ENCODE measurements around the gene TSPAN8.
"Not testable (repeated sequence)": the region's sequence is repeated elsewhere in the genome, so short reads cannot be mapped to it uniquely, and the experiment has no call there.

TSPAN8 gene

DNA sequence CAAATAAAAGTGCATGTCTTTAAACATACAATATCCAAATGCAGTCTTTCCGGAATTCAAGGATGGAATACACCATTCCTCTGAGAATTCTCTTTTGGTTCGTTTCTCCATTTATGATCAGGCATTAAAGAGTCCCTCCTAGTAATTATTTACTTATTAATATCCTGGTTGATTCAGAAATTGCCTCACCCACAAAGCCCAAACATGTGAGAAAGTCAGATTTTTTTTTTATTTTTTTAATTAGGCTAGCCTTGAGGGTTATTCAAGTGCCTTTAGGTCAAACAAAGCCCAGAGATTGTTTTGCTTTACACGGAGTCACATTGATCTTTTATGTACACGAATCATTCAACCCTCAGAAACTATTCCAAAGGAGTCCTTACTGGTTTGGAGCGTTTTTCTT lies 6.4 kb upstream of the TSPAN8 start:
- DNase-seq, result no peak

DNA sequence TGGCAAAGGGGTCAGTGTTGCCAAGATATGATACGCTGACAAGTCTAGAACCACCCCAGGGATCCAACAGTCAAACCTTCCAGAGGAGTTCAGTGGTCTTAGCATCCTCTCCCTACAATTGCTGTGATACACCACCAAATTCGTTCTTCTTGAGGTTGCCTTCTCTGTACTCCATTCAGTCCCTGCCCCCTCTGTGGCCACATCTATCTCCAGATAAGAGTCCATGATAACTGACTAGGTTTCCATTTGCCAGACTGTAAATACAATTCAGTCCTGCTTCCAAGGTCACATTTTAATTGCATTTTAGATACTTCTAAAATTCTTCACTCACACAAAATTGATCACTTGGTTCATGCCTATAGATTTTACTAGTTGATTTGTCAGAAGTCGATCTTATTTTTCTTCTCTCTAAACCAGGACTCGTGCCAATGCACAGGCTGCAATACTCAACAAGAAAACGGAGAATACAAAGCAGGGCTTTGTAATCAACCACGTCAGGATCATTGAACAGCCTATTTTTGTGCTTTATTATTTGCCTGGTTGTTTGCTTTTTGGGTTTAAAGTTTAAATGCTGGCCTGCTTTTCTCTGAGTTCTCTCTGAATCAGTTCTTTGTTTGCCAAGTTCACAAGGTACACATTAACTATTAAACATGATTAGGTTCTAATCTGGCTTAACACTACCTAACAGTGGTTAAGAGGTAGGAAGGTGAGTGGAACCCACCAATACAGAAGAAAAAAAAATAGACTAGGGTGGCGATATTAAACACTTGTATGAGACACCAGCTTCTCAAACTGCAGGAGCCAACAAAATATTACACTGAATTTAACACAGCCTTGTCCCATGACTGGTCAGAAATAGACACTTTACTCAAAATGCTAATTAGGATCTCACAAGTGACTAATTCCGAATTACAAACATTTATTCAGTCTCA lies 5.3 kb upstream of the TSPAN8 start:
- DNase-seq, result no peak

DNA sequence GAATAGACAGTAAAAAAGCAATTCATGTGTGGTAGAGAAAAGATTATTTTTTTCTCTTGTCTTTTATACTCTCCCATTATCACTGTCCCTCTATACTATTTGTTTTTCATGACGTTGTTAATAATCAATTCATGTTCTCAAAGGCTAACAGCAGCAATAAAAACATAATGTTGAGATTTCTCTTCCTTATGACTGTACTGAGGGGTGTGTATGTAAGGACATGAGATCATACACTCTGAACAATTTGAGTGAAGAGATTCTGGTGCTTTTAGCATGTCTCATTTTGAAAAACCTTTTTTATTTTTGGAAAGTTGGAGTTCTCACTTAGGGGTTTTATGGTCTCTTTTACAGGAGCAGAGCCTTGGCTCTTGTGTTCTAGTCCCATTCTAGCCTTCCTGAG lies 3.8 kb upstream of the TSPAN8 start:
- no peak for DNase-seq

- no peak for DNase-seq
These were observed 2.8 kb upstream of the TSPAN8 start for GRCh38 chr12:71160585-71160984.

- DNase-seq, result no peak
These were observed 2.1 kb upstream of the TSPAN8 start for GRCh38 chr12:71159878-71160277.

- DNase-seq, result no peak
These were observed 1.5 kb upstream of the TSPAN8 start for GRCh38 chr12:71159264-71159663.

- no peak for DNase-seq
These were observed 623 bp upstream of the TSPAN8 start for GRCh38 chr12:71158361-71158882.

DNA sequence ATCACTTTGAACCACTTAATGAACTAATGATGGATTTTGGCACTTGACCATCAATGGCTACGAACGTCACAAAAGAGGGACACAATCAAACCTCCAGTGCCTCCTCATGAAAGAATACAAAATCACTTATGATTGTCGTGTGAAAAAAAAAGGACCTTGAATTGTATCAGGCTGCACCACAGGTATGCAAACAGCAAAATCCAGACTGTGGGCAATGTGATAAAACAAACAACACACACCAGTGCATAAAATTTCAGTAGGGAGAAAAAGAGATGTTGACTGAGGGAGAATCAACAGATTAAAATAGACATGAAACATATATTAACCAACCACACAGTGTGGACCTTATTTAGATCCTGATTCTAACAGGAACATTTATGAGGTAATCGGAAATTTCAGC lies 2.6 kb downstream of the TSPAN8 start:
- no peak for DNase-seq

DNA sequence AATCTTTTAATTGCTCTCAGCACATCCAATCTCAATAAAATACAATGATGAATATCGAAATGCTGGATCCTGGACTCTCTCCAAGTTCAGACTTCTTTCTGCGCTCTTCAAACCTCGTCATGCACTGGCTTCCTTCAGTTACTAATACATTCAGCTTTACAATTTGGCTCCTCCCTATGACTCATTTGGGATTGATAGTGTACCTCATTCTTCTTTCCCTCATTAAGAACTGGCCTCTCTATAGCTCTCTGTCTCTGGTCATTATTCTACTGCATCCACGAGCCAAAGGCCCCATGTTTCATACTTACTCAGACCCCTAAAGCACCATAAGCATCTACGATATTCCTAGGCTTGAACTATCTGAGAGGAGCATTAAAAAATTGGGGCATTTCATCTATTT lies 4.9 kb downstream of the TSPAN8 start:
- no peak for DNase-seq

DNA sequence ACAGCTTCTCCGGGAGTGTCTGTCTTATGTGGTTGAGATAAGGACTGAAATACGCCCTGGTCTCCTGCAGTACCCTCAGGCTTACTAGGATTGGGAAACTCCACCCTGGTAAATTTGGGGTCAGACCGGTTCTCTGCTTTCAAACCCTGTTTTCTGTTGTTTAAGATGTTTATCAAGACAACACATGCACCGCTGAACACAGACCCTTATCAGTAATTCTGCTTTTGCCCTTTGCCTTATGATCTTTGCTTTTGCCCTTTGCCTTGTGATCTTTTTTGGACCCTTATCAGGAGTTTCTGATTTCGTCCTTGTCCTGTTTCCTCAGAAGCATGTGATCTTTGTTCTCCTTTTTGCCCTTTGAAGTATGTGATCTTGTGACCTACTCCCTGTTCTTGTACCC lies 7.8 kb downstream of the TSPAN8 start:
- DNase-seq, result not testable (repeated sequence)

DNA sequence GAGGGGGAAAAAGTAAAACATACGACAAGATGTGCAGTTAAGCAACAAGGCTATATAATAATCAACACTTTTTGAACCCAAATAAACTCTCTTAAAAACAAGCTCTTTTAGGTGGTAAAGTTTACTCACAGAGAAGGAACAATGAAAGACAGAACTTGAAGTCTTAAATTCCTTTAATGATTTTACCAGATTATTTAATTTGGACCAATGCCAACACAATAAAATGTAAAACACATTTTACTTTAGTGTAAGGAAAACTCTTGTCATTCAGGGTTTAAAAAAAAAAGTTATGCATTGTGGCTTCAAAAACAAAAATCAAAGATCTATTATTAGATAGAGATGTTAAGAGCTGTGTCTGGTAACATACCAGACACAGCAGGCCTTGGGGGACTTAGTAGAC lies 13.1 kb downstream of the TSPAN8 start:
- DNase-seq, result no peak

- DNase-seq, result no peak
These were observed 14.8 kb downstream of the TSPAN8 start for GRCh38 chr12:71142956-71143355.

DNA sequence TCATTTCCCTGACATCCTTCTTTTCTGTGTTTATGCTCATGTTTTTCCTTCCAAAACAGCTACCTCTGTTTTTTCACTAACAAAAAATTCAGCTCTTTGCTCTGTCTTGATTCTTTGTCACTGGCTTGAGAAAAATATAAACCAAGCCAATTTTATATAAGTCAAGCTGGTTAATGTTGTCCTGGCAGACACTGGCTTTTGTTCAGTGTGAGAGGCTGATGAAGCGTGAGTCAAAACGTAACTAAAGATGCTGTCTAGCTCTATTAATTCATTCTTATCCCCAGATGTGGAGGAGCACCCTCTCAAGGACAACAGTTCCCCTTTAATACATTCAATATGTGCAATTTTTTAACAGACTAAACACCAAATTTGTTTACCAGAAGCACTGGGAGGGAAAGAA lies 15.8 kb downstream of the TSPAN8 start:
- no peak for DNase-seq

DNA sequence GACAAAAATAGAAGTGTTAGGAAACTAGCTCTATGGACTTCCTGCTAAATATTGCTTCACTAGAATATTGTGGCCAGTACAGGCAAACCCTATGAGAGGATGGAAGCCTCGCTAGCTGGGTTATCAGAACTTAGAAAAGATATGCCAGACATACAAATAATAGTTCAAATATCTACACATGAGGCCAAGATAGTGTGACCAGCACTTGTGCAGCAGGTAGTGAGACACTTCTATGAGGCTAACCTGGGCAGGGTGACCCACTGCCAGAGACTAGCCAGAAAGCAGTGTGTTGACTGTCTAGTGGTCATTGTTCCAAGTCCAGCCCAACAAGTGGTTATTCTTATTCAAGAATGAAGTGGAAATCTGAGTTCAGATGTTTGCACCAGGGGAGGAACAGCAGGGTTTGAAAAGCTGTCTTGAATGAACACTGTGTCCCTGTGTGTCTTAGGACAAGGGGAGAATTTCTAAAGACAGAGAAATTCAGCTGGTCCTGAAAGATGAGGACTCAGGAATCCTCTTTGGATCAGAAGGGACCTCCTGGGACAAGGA lies 16.3 kb downstream of the TSPAN8 start:
- no peak for DNase-seq

DNA sequence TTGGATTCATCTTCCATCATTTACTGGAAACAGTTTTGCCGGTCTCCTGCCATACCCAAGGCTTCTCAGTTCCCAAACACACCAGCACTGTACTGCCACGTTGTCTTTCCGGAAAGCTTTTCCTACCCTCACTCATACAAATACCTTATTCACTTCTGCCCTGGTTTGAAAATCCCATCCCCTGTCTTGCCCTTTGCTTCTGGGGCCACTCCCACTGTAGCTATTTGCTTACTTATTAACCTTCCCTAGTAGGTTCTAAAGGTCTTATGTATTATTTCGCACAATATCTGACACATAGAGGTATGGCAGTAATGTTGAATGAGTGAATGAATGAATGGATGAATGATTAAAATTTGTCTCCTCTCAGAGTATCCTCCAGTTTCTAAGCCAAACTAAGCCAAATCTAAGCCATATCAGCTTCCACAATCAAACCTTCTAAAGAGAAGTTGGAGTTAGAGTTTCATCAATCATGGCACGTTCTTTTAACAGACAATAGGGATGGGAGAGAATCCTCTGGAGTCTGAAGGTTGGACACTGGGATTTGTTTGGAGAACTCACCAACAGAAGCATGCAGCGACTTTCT lies 18.6 kb downstream of the TSPAN8 start:
- no peak for DNase-seq

GRCh38 chr12:71138011-71138410 lies 19.8 kb downstream of the TSPAN8 start:
- DNase-seq, result no peak

- DNase-seq, result no peak
These were observed 22.0 kb downstream of the TSPAN8 start for GRCh38 chr12:71135812-71136176.

DNA sequence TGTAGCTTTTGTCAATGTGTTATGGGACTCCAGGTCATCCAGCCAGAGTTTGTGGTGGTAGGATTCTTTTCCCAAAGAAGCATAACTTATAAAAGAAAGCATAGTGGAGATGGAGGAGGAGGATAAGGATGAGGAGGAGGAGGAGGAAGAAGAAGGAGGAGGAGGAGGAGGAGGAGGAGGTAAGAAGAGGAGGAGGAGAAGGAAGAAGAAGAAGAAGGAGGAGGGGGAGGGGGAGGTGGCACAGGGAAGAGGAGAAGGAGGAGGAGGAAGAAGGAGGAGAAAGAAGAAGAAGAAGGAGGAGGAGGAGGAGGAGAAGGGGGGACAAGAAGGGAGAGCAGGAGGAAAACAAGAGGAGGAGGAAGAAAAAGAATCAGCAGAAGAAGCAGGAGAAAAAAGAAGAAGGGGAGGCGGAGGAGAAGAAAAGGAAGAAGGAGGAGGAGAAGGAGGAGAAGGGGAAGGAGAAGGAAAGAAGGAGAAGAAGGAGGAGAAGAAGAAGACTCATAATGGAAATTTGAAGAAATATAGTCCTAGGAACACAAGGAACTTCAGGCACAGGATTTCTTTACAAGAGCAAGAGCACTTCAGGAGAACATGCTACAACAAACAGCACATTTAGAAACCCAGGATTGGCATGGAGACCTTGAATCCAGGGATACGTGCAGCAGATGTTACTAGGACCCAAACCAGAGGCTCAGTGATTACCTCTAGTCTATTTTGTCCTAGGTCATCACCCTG lies 22.6 kb downstream of the TSPAN8 start:
- no peak for DNase-seq

- no peak for DNase-seq
These were observed 23.4 kb downstream of the TSPAN8 start for GRCh38 chr12:71134405-71134804.

GRCh38 chr12:71130521-71131069 lies 27.2 kb downstream of the TSPAN8 start:
- DNase-seq, result no peak

GRCh38 chr12:71129364-71129763 lies 28.4 kb downstream of the TSPAN8 start:
- DNase-seq, result no peak

DNA sequence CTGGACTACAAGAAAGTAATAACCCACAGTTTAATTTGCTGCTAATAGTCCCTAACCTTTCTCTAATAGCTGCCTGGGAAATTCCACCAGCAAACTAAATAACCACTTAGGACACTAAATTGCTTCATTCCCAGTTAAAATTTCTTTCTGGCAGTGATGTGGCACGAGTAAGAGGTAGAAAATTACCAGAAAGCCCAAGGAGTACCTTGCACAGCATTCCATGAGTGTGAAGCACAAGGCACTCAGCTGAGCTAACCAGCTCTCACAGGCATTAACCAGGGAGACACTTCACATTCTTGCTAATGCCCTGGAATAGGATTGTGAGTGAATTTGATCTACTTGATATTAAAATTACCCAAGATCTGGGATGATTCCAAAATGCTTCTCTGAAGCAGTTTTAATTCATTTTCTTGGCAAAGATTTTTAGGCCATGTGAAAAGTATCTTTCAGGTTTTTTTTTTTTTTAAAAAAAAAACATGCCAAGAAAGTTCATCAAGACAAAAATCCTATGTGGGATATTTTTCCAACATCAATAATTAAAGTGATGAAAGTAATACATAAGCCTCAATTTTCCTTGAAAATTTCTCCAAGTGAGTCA lies 29.5 kb downstream of the TSPAN8 start:
- no peak for DNase-seq

DNA sequence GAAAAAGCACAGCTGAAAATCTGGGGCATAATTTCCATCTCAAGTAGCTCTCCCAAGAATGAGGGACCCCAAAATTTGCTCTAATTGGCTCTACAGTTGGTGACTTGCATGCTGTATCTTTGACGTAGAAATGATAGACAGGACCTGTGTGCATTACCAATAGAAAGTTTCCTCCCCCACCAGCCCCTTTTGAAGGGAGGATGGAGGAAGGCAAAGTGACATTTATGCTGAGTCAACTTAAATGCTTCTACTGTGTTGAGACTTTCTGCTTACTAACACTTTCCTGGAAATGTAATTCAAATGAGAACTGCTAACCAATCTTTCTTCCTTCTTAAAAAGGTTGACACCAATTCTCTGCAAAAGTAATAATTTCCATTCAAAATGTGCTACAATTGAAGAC lies 31.9 kb downstream of the TSPAN8 start:
- no peak for DNase-seq
